ENCODE data around the gene MANBA.
"Not testable (repeated sequence)": the region's sequence is repeated elsewhere in the genome, so short reads cannot be mapped to it uniquely, and the experiment has no call there.

MANBA gene

DNA sequence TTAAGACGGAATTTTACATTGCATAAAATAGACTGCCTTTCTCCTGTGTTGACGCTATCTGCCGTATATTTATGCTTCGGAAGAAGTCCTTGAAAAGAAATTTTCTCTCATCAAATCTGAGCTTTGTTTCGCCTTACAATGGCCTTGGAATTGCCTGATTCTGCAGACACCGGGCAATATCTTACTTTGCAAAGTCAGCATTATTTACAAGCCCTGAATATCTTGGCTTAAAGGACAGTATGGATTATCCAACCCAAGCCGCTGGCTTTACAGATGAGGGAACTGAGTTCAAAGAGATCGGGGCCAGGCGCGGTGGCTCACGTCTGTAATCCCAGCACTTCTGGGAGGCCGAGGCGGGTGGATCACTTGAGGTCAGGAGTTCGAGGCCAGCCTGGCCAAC, 1.1 kb upstream of the MANBA start:
- H3K27me3 ChIP-seq (replicated peaks; ENCODE audit: control insufficient read depth, insufficient read depth, low read length), result no peaks in the 10 kb centered on the region
- H3K4me3 ChIP-seq (ENCODE audit: low read length), result peak overlapping the region; percentile 89
- H3K4me1 ChIP-seq (ENCODE audit: control insufficient read depth, insufficient read depth, low read length), result peaks cover 10% of the 10 kb centered on the region
- no peaks in the 10 kb centered on the region for H3K36me3 ChIP-seq (ENCODE audit: control insufficient read depth, insufficient read depth, low read length, severe bottlenecking)
- no peaks in the 10 kb centered on the region for H3K9me3 ChIP-seq (ENCODE audit: control insufficient read depth, low read length)
- no peak for DNase-seq (ENCODE audit: low read depth)
- H3K9ac ChIP-seq (ENCODE audit: low read length), result no peak overlapping the region

- peak; percentile 51 for DNase-seq (ENCODE audit: low read depth)
- Histone ChIP-seq H3K4me3 (ENCODE audit: low read length) (peak overlapping the region; percentile 89), H3K4me1 (ENCODE audit: control insufficient read depth, insufficient read depth, low read length) (peaks cover 10% of the 10 kb centered on the region), H3K27me3 (replicated peaks; ENCODE audit: control insufficient read depth, insufficient read depth, low read length) (no peaks in the 10 kb centered on the region), H3K9ac (ENCODE audit: low read length) (peak overlapping the region; percentile 85), H3K9me3 (ENCODE audit: control insufficient read depth, low read length) (no peaks in the 10 kb centered on the region), H3K36me3 (ENCODE audit: control insufficient read depth, insufficient read depth, low read length, severe bottlenecking) (no peaks in the 10 kb centered on the region)
These were observed 531 bp upstream of the MANBA start for GRCh38 chr4:102761296-102761701.

DNA sequence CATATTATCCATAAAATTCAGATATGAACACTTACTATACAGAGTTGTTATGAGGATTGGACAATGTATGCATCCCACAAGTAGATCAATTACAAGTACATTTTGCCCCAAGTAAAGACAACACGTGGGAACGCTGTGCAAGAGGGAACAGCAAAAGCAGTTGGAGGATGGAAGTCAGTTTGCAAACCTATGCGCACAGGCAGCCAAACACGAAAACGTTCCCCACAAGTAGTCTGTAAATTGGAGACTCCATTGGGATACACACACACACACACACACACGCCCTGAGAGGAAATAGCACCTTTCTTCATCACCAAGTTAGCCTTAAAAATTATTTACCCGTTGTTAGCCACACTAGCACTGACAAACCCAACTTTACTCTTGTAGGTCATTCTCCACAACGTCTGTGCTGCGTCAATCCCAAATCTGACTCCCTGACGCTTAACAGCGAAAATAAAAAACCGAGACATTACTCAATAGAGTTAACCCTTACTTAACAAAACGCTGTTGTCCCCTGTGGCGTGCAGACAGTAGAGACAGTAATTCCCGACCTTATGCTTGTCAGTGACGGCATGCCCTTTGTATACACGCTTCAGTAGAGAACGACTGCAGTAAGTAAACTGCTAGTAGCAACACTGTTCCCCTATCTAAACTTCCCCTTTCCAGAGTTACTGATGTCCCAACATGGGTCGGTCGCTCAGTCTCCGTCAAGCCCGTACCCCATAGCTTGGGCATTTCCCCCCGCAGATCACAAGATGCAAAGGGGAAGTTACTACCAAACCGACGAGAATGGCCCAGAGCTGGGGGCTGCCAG, 730 bp downstream of the MANBA start:
- Histone ChIP-seq H3K27me3 (replicated peaks; ENCODE audit: control insufficient read depth, insufficient read depth, low read length) (no peaks in the 10 kb centered on the region), H3K9me3 (ENCODE audit: control insufficient read depth, low read length) (no peaks in the 10 kb centered on the region), H3K36me3 (ENCODE audit: control insufficient read depth, insufficient read depth, low read length, severe bottlenecking) (no peaks in the 10 kb centered on the region), H3K4me1 (ENCODE audit: control insufficient read depth, insufficient read depth, low read length) (peaks cover 10% of the 10 kb centered on the region), H3K9ac (ENCODE audit: low read length) (peak overlapping the region; percentile 85), H3K4me3 (ENCODE audit: low read length) (peak overlapping the region; percentile 89)
- peak; percentile 71 for DNase-seq (ENCODE audit: low read depth)

DNA sequence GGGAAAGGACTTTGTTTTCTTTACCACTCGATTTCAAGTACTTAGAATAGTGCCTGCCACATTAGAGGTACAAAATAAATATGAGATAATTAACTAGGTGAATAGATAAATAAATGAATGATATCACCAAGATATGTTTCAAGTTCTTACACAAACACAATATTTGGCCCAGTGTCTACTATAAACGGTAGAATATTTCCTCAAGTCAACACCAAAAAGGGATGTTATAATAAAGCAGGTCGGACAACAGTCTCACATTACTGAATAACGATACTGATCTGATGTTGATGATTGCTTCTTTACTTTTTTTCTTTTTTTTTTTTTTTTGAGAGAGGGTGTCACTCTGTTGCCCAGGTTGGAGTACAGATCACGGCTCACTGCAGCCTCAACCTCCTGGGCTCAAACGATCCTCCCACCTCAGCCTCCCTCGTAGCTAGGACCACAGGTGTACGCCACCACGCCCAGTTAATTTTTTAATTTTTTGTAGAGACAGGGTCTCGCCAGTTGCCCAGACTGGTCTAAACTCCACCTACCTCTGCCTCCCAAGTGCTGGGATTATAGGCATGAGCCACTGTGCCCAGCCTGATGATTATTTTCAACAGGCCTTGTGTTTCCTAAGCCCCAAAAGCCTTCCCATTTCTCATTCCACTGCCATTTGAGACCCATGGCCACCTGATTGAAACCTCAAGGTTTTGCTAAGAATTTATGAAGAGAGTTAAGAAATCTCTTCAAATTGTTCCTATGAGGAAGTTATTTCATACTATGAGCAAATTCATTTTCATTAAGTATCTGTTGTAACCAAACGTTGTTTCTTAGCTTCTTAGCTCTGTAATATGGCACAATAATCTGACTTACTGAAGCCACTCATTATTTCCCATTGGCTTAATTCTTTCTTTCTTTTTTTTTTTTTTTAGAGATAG, 2.3 kb downstream of the MANBA start:
- Histone ChIP-seq H3K4me3 (ENCODE audit: low read length) (no peak overlapping the region), H3K9ac (ENCODE audit: low read length) (no peak overlapping the region), H3K4me1 (ENCODE audit: control insufficient read depth, insufficient read depth, low read length) (peaks cover 10% of the 10 kb centered on the region), H3K9me3 (ENCODE audit: control insufficient read depth, low read length) (no peaks in the 10 kb centered on the region), H3K36me3 (ENCODE audit: control insufficient read depth, insufficient read depth, low read length, severe bottlenecking) (no peaks in the 10 kb centered on the region), H3K27me3 (replicated peaks; ENCODE audit: control insufficient read depth, insufficient read depth, low read length) (no peaks in the 10 kb centered on the region)
- no peak for DNase-seq (ENCODE audit: low read depth)

DNA sequence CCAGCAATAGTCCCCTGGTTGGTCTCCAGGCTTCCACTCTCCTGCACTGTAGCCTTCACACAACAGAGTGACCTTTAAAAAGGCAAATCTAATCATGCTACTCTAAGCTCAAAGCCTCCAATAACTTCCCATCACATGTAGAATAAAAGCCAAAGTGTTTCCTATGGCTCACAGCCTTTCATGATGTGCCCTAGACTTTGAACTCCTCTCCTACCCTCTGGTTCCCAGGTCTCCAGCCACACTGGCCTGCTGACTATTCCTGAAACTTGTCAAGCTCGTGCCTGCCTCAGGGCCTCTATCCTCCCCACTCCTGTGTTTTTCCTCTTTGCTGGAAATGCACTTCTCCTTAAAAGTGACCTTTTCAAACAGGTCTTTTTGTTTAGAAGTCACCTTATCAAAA, 3.1 kb downstream of the MANBA start:
- Histone ChIP-seq H3K27me3 (replicated peaks; ENCODE audit: control insufficient read depth, insufficient read depth, low read length) (no peaks in the 10 kb centered on the region), H3K4me1 (ENCODE audit: control insufficient read depth, insufficient read depth, low read length) (peaks cover 10% of the 10 kb centered on the region), H3K9ac (ENCODE audit: low read length) (no peak overlapping the region), H3K36me3 (ENCODE audit: control insufficient read depth, insufficient read depth, low read length, severe bottlenecking) (no peaks in the 10 kb centered on the region), H3K9me3 (ENCODE audit: control insufficient read depth, low read length) (no peaks in the 10 kb centered on the region), H3K4me3 (ENCODE audit: low read length) (no peak overlapping the region)
- no peak for DNase-seq (ENCODE audit: low read depth)

GRCh38 chr4:102754044-102754443, 6.7 kb downstream of the MANBA start:
- Histone ChIP-seq H3K9me3 (ENCODE audit: control insufficient read depth, low read length) (no peaks in the 10 kb centered on the region), H3K36me3 (ENCODE audit: control insufficient read depth, insufficient read depth, low read length, severe bottlenecking) (no peaks in the 10 kb centered on the region), H3K9ac (ENCODE audit: low read length) (no peak overlapping the region), H3K27me3 (replicated peaks; ENCODE audit: control insufficient read depth, insufficient read depth, low read length) (no peaks in the 10 kb centered on the region), H3K4me3 (ENCODE audit: low read length) (no peak overlapping the region), H3K4me1 (ENCODE audit: control insufficient read depth, insufficient read depth, low read length) (peaks cover 5% of the 10 kb centered on the region)
- DNase-seq (ENCODE audit: low read depth), result no peak

- DNase-seq (ENCODE audit: low read depth), result no peak
- no peak overlapping the region for H3K4me3 ChIP-seq (ENCODE audit: low read length)
- H3K4me1 ChIP-seq (ENCODE audit: control insufficient read depth, insufficient read depth, low read length), result no peaks in the 10 kb centered on the region
- peaks cover 2% of the 10 kb centered on the region for H3K36me3 ChIP-seq (ENCODE audit: control insufficient read depth, insufficient read depth, low read length, severe bottlenecking)
- H3K27me3 ChIP-seq (replicated peaks; ENCODE audit: control insufficient read depth, insufficient read depth, low read length), result no peaks in the 10 kb centered on the region
- H3K9me3 ChIP-seq (ENCODE audit: control insufficient read depth, low read length), result no peaks in the 10 kb centered on the region
- no peak overlapping the region for H3K9ac ChIP-seq (ENCODE audit: low read length)
These were observed 8.8 kb downstream of the MANBA start for GRCh38 chr4:102751941-102752340.

GRCh38 chr4:102743352-102743751, 17.4 kb downstream of the MANBA start:
- H3K36me3 ChIP-seq (ENCODE audit: control insufficient read depth, insufficient read depth, low read length, severe bottlenecking); H3K4me1 ChIP-seq (ENCODE audit: control insufficient read depth, insufficient read depth, low read length); H3K9ac ChIP-seq (ENCODE audit: low read length); H3K4me3 ChIP-seq (ENCODE audit: low read length); DNase-seq (ENCODE audit: low read depth); H3K27me3 ChIP-seq (replicated peaks; ENCODE audit: control insufficient read depth, insufficient read depth, low read length); H3K9me3 ChIP-seq (ENCODE audit: control insufficient read depth, low read length): not testable (repeated sequence)

GRCh38 chr4:102738802-102739201, 22.0 kb downstream of the MANBA start:
- H3K9ac ChIP-seq (ENCODE audit: low read length); H3K36me3 ChIP-seq (ENCODE audit: control insufficient read depth, insufficient read depth, low read length, severe bottlenecking); H3K4me3 ChIP-seq (ENCODE audit: low read length); H3K9me3 ChIP-seq (ENCODE audit: control insufficient read depth, low read length); DNase-seq (ENCODE audit: low read depth); H3K27me3 ChIP-seq (replicated peaks; ENCODE audit: control insufficient read depth, insufficient read depth, low read length); H3K4me1 ChIP-seq (ENCODE audit: control insufficient read depth, insufficient read depth, low read length): not testable (repeated sequence)

DNA sequence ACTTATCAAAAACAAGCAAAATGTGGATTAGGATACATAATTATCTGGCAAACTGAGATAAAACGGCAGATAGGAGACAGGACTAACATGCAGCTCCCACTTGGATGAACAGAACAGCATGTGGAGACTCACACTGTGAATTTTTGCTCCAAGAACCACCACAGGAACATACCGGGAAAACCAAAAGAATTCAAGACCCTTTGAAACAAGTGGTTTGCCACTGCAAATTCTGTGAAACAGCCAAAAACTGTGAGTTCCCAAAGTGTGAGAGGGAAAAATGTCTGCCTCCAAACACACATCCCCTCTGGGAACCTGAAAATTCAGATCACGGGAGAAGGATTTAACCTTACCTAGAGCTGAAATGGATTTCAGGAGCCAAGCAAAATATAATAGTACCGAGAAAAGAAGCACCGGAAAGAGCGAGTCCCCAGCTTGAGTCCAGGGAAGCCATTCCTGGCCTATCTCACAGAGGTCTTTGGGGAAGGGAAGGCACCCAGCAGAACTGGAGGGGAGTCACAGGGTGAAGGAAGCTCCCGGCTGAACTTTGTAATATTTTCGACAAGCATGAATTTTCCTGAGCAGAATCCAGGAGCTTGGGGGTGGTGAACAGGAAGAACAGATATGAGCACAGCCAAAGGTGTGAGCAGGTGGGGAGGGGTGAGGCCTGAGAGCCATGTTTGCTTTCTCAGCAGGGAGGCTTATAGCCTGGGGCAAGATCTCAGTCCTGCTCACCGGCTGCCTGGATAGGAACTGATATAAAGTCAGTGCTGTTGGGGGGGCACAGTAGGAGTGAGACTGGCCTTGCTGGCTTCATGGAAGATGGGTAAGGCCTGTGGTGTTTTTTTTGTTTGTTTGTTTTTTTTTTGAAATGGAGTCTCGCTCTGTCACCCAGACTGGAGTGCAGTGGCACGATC, 23.9 kb downstream of the MANBA start:
- Histone ChIP-seq H3K36me3 (ENCODE audit: control insufficient read depth, insufficient read depth, low read length, severe bottlenecking) (no peaks in the 10 kb centered on the region), H3K27me3 (replicated peaks; ENCODE audit: control insufficient read depth, insufficient read depth, low read length) (no peaks in the 10 kb centered on the region), H3K4me3 (ENCODE audit: low read length) (no peak overlapping the region), H3K9ac (ENCODE audit: low read length) (no peak overlapping the region), H3K4me1 (ENCODE audit: control insufficient read depth, insufficient read depth, low read length) (peaks cover 7% of the 10 kb centered on the region), H3K9me3 (ENCODE audit: control insufficient read depth, low read length) (no peaks in the 10 kb centered on the region)
- no peak for DNase-seq (ENCODE audit: low read depth)

DNA sequence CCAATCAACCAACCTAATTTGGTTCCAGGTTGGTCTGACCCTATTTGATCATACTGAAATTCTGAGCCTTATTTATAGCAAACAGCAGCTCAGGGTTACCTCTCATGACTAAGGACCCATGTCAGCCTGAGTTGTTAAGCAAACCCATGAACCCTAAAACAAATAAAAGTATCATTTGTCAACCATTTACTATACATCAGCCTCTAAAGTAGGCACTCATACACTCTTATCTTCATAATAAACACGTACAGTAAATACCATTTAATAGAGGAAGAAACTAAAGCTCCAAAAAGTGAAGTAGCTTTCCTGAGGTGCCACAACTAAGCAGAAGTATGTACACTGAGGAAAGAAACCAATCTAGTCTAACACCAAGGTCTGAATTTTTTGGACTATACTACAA, 25.2 kb downstream of the MANBA start:
- DNase-seq (ENCODE audit: low read depth), result no peak
- Histone ChIP-seq H3K4me3 (ENCODE audit: low read length) (no peak overlapping the region), H3K4me1 (ENCODE audit: control insufficient read depth, insufficient read depth, low read length) (peaks cover 7% of the 10 kb centered on the region), H3K27me3 (replicated peaks; ENCODE audit: control insufficient read depth, insufficient read depth, low read length) (no peaks in the 10 kb centered on the region), H3K9ac (ENCODE audit: low read length) (no peak overlapping the region), H3K9me3 (ENCODE audit: control insufficient read depth, low read length) (peaks cover 4% of the 10 kb centered on the region), H3K36me3 (ENCODE audit: control insufficient read depth, insufficient read depth, low read length, severe bottlenecking) (no peaks in the 10 kb centered on the region)
